Suprapubic skin (tissue), 4 donors: ENCODE data around the gene RAB26. TPM values are rescaled to one million over a fixed set of nuclear protein-coding genes. Genes with fewer than 3 reads are reported as not detected.
"Not testable (repeated sequence)": the region's sequence is repeated elsewhere in the genome, so short reads cannot be mapped to it uniquely, and the experiment has no call there.

Experiments
- DNase-seq, 2 donors: peaks; one replicate each; pipeline ENCODE4 v3.0.0-alpha.2; 2019; ENCODE audit warnings: low spot score in 2 of 2
- H3K27ac ChIP-seq: fragments of 200-600 bp; sonication (generic); one replicate; pipeline ENCODE4 v1.5.1; 2019
- H3K27me3 ChIP-seq: fragments of 200-600 bp; sonication (generic); one replicate; pipeline ENCODE4 v1.5.1; 2019
- H3K36me3 ChIP-seq: fragments of 200-600 bp; sonication (generic); one replicate; pipeline ENCODE4 v1.5.1; 2019
- H3K4me1 ChIP-seq: fragments of 200-600 bp; sonication (generic); one replicate; pipeline ENCODE4 v1.5.1; 2019
- H3K4me3 ChIP-seq: fragments of 200-600 bp; sonication (generic); one replicate; pipeline ENCODE4 v1.5.1; 2019; ENCODE audit warnings: mild to moderate bottlenecking
- H3K9me3 ChIP-seq: fragments of 200-600 bp; sonication (generic); one replicate; pipeline ENCODE4 v1.5.1; 2019
- CTCF ChIP-seq, 2 donors: fragments of 200-600 bp in 1 of 2; fragments of 450-650 bp in 1 of 2; sonication (generic) in 1 of 2; IDR thresholded peaks; one replicate each; pipeline ENCODE4 v1.5.1; 2016 to 2019; ENCODE audit warnings: antibody characterized with exemption in 2 of 2, mild to moderate bottlenecking in 1 of 2, moderate library complexity in 1 of 2
- EP300 ChIP-seq: sonication (generic); formaldehyde crosslinking; IDR thresholded peaks from one replicate; pipeline ENCODE4 v1.6.1; 2017; ENCODE audit warnings: antibody characterized with exemption
- POLR2A ChIP-seq, 2 donors: fragments of 450-650 bp; IDR thresholded peaks; one replicate each; pipeline ENCODE4 v1.6.1; 2017; ENCODE audit warnings: antibody characterized with exemption in 2 of 2, mild to moderate bottlenecking in 2 of 2, moderate library complexity in 2 of 2
- POLR2AphosphoS5 ChIP-seq, 3 donors: sonication (generic); formaldehyde crosslinking; IDR thresholded peaks; one replicate each; pipeline ENCODE4 v1.6.1; 2017; ENCODE audit warnings: antibody characterized with exemption in 3 of 3
- WGBS: methylation state at CpG from one replicate; pipeline ENCODE4 v1.1.5; 2018; 5-methylcytosine and 5-hydroxymethylcytosine counted together
- total RNA-seq, 4 donors: library from RNA; depleted of rRNA; stranded (reverse); fragments of >200 nt; gene quantifications; one replicate each; pipeline ENCODE4 v1.1.0, GENCODE V29; 2016

Gene RAB26
- total RNA-seq, 4 donors from 2014 or later = 0.64 to 3.0 (median 1.4) TPM

GRCh38 chr16:2109872-2110271 lies 38.6 kb upstream of the RAB26 start:
- H3K4me1 ChIP-seq, H3K9me3 ChIP-seq, H3K27ac ChIP-seq, H3K4me3 ChIP-seq, DNase-seq, H3K27me3 ChIP-seq: not testable (repeated sequence)
- WGBS = 85% methylated on average over 5 of the region's 23 CpGs
- peaks cover 92% of the 10 kb centered on the region for H3K36me3 ChIP-seq

DNA sequence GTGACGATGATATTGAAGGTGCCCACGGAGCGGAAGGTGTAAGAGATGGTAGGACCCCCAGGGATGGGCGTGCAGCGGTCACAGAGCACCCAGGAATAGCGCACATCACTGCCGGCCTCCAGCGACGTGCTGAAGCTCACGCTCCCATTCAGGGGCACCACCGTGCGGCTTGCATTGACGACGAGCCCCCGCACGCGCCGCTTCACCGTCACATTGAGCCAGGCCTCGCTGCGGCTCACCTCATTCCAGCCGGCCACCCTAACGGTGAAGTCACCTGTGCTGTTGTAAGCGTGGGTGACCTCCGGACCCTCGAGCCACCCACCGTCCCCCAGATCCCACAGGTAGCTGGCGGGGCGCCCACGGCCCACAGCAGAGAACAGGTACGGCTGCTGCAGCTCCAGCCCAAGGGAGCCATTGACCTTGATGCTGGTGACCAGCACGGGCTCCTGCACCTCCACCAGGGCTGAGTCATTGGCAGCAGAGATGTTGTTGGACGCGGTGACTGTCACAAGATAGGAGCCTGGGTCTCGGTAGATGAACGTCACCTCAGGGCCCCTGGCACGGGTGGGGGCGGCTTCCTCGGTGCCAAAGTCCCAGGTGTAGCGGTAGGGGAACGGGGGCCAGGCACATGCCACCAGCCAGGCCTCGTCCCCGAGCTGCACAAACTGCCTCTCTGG lies 38.0 kb upstream of the RAB26 start:
- not testable (repeated sequence) for H3K4me3 ChIP-seq, H3K9me3 ChIP-seq, DNase-seq, H3K4me1 ChIP-seq, H3K27ac ChIP-seq, H3K27me3 ChIP-seq
- H3K36me3 ChIP-seq = peaks cover 93% of the 10 kb centered on the region
- 89% methylated on average over 9 of the region's 43 CpGs for WGBS

DNA sequence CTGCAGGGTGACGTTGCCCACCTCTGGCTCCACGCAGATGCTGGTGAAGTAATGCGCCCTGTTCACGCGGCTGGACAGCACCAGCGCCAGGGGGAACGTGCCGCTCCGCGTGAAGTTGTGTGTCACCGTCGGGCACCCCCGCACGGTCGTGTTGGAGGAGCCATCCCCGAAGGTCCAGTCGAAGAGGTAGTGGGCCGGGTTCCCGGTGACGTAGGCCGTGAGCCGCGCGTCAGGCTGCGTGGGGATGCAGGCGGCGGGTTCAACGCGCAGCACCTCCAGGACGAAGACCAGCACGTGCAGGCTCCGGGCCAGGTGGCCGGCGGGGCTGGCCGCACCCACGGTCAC lies 37.4 kb upstream of the RAB26 start:
- H3K9me3 ChIP-seq, H3K27ac ChIP-seq, DNase-seq, H3K4me3 ChIP-seq, H3K27me3 ChIP-seq, H3K4me1 ChIP-seq: not testable (repeated sequence)
- WGBS = 97% methylated on average over 7 of the region's 36 CpGs
- peaks cover 91% of the 10 kb centered on the region for H3K36me3 ChIP-seq

- no CpG with 5 or more reads among the region's 65 CpGs for WGBS
- not testable (repeated sequence) for H3K4me3 ChIP-seq, H3K4me1 ChIP-seq, DNase-seq, H3K27ac ChIP-seq, H3K27me3 ChIP-seq, H3K9me3 ChIP-seq
- H3K36me3 ChIP-seq = peaks cover 91% of the 10 kb centered on the region
Measured at GRCh38 chr16:2111412-2112335, 36.8 kb upstream of the RAB26 start.

DNA sequence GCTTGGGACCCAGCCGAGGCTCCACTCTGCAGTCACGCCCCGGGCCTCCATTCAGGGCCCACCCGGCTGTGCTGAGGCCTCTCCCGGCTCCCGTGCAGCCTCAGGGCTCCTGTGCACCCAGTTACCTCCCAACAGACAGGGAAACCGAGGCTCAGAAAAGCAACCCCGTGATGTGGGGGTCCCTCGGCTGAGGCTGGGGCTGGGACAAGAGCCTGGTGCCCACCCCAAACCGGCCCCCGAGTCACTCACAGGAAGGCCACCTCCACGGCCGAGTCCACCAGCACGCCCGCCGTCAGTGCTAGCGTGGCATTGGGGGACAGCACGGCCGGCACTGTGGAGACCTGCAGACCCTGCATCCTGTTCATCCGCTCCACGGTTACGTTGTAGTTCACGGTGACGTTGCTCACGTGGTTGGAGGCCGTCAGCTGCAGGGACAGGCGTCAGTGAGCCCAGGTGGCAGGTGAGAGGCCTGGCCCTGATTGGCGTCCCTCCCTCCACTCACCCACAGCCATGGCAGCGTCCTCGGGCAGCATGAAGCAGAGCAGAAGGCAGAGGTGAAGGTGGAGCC lies 35.8 kb upstream of the RAB26 start:
- H3K4me3 ChIP-seq, DNase-seq, H3K27me3 ChIP-seq, H3K27ac ChIP-seq, H3K9me3 ChIP-seq: not testable (repeated sequence)
- WGBS = 77% methylated on average over 13 of the region's 30 CpGs
- Histone ChIP-seq H3K4me1 (peaks cover 11% of the 10 kb centered on the region), H3K36me3 (peaks cover 88% of the 10 kb centered on the region)

- DNase-seq, H3K27me3 ChIP-seq, H3K9me3 ChIP-seq, H3K27ac ChIP-seq, H3K4me3 ChIP-seq: not testable (repeated sequence)
- H3K4me1 ChIP-seq = peaks cover 11% of the 10 kb centered on the region
- WGBS = 76% methylated on average over 5 of the region's 26 CpGs
- H3K36me3 ChIP-seq = peaks cover 73% of the 10 kb centered on the region
Measured at GRCh38 chr16:2114225-2114624, 34.2 kb upstream of the RAB26 start.

DNA sequence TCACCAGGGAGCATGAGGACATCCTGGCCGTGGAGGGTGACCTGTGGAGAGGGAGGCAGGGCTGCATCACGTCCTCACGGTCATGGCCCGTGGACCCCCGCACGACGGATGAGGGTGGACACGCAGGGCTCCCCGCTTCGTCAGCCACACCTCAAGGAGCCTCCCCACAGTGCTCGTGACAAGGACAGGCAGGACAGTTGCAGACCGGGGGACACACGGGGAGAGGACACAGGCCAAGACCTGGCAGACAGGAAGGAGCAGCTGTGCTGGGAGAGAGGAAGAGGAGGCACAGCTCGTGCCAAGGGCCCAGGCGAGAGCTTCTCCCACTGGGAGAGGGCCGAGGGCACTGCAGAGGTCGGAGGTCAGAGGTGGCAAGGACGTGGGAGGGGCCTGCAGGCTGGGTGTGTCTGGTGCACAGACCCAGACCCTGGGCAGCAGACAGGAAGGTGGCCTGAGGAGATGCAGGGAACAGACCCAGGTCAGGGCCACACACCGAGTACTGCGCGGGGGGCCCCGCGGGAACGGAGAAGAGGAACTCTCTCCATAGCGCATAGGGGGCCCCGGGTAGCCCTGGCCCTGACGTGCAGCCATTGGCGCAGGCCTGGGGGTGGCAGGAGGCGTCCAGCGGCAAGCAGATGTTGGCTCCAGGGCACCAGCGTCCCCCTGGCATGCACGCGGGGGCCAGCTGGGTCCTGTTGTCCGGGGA lies 33.4 kb upstream of the RAB26 start:
- not testable (repeated sequence) for H3K27ac ChIP-seq, DNase-seq, H3K27me3 ChIP-seq, H3K9me3 ChIP-seq, H3K4me3 ChIP-seq
- WGBS = 85% methylated on average over 12 of the region's 34 CpGs
- peaks cover 64% of the 10 kb centered on the region for H3K36me3 ChIP-seq
- peaks cover 11% of the 10 kb centered on the region for H3K4me1 ChIP-seq

DNA sequence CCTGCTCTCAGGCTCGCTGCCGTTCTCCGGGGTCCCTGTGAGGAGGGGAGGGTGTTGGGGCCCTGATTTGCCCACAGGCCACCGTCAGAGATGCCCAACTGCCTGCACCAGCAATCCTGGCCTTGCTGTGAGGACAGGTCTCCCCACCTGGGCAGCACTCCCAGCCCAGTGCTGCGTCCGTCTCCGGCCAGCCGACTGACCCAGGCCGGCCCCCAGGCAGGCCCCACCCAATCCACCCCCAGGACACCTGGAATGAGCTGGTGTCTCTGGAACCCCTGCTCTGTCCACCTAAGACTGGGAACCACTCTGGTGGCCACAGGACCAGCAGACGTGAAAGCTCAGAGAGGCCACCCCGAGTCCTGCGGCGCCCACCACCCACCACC lies 32.8 kb upstream of the RAB26 start:
- TF ChIP-seq POLR2AphosphoS5 (IDR thresholded peaks at IDR 0.05) (no peak), POLR2A (IDR thresholded peaks at IDR 0.05) (no peak), CTCF (IDR thresholded peaks at IDR 0.05) (no peak), EP300 (no peak)
- peaks cover 59% of the 10 kb centered on the region for H3K36me3 ChIP-seq
- no peak overlapping the region for H3K4me3 ChIP-seq
- H3K27me3 ChIP-seq = no peaks in the 10 kb centered on the region
- no peaks in the 10 kb centered on the region for H3K9me3 ChIP-seq
- WGBS = no CpG with 5 or more reads among the region's 13 CpGs
- DNase-seq = no peak
- H3K4me1 ChIP-seq = peaks cover 15% of the 10 kb centered on the region
- no peak overlapping the region for H3K27ac ChIP-seq

GRCh38 chr16:2116428-2116827 lies 32.0 kb upstream of the RAB26 start:
- not testable (repeated sequence) for H3K9me3 ChIP-seq, DNase-seq, H3K27ac ChIP-seq, H3K4me3 ChIP-seq, H3K27me3 ChIP-seq
- 87% methylated on average over 7 of the region's 24 CpGs for whole genome bisulfite sequencing
- H3K4me1 ChIP-seq = peaks cover 20% of the 10 kb centered on the region
- H3K36me3 ChIP-seq = peaks cover 51% of the 10 kb centered on the region

DNA sequence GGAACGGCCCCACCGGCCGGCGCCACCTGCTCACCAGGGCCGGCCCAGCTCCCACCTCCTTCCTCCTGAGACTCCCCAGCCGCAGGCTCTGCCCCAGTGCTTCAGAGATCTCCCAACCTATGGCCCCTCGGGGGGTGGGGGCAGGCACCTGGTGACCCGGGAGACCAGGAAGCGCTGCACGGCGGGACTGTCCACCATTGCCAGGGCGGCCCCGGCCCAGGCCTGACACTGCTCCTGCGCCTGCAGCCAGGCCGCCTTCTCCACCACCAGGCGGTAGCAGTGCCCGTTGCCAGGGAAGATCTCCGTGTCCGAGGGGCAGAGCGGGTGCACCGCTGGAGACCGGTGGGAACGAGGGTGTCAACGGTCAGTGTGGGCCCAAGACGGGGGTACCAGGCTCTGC lies 31.1 kb upstream of the RAB26 start:
- Histone ChIP-seq H3K36me3 (peaks cover 41% of the 10 kb centered on the region), H3K4me1 (peaks cover 29% of the 10 kb centered on the region)
- not testable (repeated sequence) for H3K27ac ChIP-seq, DNase-seq, H3K4me3 ChIP-seq, H3K9me3 ChIP-seq, H3K27me3 ChIP-seq
- no CpG with 5 or more reads among the region's 25 CpGs for WGBS

DNA sequence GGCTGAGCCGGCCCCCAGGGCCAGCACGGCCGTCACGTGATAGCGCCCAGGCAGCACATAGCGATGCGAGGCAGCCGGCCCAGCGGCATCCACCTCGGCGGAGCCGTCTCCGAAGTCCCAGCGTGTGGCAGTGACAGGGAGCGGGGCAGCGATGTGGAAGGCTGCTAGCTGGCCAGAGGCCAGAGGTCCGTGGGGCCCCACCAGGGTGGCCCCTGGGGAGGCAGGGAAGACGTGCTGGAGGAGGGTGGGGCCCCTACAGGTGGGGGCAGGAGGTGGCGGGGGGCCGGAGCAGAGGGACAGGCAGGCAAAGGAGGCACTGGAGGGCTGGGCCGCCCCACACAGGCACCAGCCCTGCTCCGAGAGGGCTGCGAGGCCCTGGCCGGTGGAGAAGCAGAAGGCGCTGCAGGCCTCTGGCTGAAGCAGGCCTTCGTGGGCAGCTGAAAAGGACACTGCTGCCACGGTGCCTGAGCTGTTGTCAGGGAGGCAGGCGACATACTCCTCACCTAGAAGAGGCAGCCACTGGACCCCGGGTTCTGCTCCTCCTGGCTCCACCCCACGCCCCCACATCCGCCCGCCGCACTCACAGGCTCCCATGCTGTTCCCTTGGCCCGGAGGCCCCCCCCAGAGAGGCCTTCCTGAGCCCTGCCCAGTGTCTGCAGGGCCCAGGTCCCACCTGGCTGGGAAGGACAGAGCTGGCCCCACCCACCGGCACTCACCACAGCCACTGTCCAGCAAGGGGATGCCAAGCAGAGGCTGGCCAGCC lies 30.3 kb upstream of the RAB26 start:
- H3K27ac ChIP-seq, DNase-seq: not testable (repeated sequence)
- WGBS = 67% methylated on average over 3 of the region's 35 CpGs

More for the DNA sequence above, 30.3 kb upstream of the RAB26 start:
- H3K27me3 ChIP-seq, H3K4me3 ChIP-seq, H3K9me3 ChIP-seq: not testable (repeated sequence)
- Histone ChIP-seq H3K4me1 (peaks cover 37% of the 10 kb centered on the region), H3K36me3 (peaks cover 35% of the 10 kb centered on the region)
